Lung (tissue), 12 donors: ENCODE results near the gene ANKFY1. TPM values are rescaled to one million over a fixed set of nuclear protein-coding genes. Genes with fewer than 3 reads are reported as not detected.
"Not testable (repeated sequence)": the region's sequence is repeated elsewhere in the genome, so short reads cannot be mapped to it uniquely, and the experiment has no call there.

Experiments
- ATAC-seq: fragments of 200-7000 bp; cut with Tn5 transposase; one replicate; pipeline ENCODE4 v1.9.1; 2020; ENCODE audit warnings: moderate number of reproducible peaks; ENCODE audit not compliant: insufficient read depth, low FRiP score
- DNase-seq, 3 donors: peaks; one replicate each; pipeline ENCODE4 v3.0.0-alpha.2; 2013 to 2017
- H3K27ac ChIP-seq, 2 donors: one replicate each; pipeline ENCODE4 v1.5.1; 2013; ENCODE audit warnings: mild to moderate bottlenecking in 2 of 2, moderate library complexity in 2 of 2, control low read depth in 1 of 2, inconsistent platforms in 1 of 2, low read depth in 1 of 2, low read length in 1 of 2
- H3K27me3 ChIP-seq, 3 donors: one replicate each; pipeline ENCODE4 v1.5.1; 2013; ENCODE audit warnings: low read length in 2 of 3; ENCODE audit not compliant: control insufficient read depth in 3 of 3, insufficient read depth in 3 of 3
- H3K36me3 ChIP-seq, 4 donors: one replicate each; pipeline ENCODE4 v1.5.1; 2013; ENCODE audit warnings: low read length in 4 of 4, mild to moderate bottlenecking in 1 of 4, moderate library complexity in 1 of 4; ENCODE audit not compliant: control insufficient read depth in 4 of 4, insufficient read depth in 4 of 4
- H3K4me1 ChIP-seq, 5 donors: one replicate each; pipeline ENCODE4 v1.5.1; 2013; ENCODE audit warnings: low read length in 5 of 5, mild to moderate bottlenecking in 2 of 5, moderate library complexity in 1 of 5; ENCODE audit not compliant: control insufficient read depth in 5 of 5, insufficient read depth in 5 of 5
- H3K4me3 ChIP-seq: one replicate; pipeline ENCODE4 v1.5.1; 2013; ENCODE audit warnings: mild to moderate bottlenecking, control low read depth, moderate library complexity
- H3K9ac ChIP-seq, 2 donors: one replicate each; pipeline ENCODE4 v1.5.1; 2013; ENCODE audit warnings: low read length in 2 of 2, control low read depth in 1 of 2; ENCODE audit not compliant: insufficient read depth in 1 of 2
- H3K9me3 ChIP-seq, 4 donors: one replicate each; pipeline ENCODE4 v1.5.1; 2013; ENCODE audit warnings: low read length in 3 of 4, mild to moderate bottlenecking in 1 of 4, moderate library complexity in 1 of 4; ENCODE audit not compliant: control insufficient read depth in 4 of 4, insufficient read depth in 3 of 4
- CTCF ChIP-seq: IDR thresholded peaks from 2 replicates; pipeline ENCODE4 v1.5.1; 2012; ENCODE audit warnings: mild to moderate bottlenecking; ENCODE audit errors: control extremely low read depth, extremely low read depth
- WGBS, 2 donors: extraction: QIAGEN DNeasy Blood & Tissue Kit; methylation state at CpG; one replicate each; pipeline ENCODE4 v1.1.7; 2013; 5-methylcytosine and 5-hydroxymethylcytosine counted together
- polyA plus RNA-seq, 2 donors: library from polyadenylated mRNA; stranded (reverse); fragments of 200-250 nt; gene quantifications; one replicate each; pipeline ENCODE4 v1.2.1, GENCODE V29; 2013
- total RNA-seq, 2 donors: library from RNA; depleted of rRNA in 1 of 2; stranded (reverse); fragments of >200 nt in 1 of 2; gene quantifications; one replicate each; pipeline ENCODE4 v1.2.1, GENCODE V29; 2014 to 2021
- donor health status: control.
- donor health status: control.
- donor health status: Bipolar disorder and iron deficiency.
- donor health status: healthy.
- donor health status: DM: yes; HTN: yes; CAD: no.

Gene ANKFY1
- total and polyA plus RNA-seq, 4 donors = 11.4 to 60.2 (median 38.8) TPM

DNA sequence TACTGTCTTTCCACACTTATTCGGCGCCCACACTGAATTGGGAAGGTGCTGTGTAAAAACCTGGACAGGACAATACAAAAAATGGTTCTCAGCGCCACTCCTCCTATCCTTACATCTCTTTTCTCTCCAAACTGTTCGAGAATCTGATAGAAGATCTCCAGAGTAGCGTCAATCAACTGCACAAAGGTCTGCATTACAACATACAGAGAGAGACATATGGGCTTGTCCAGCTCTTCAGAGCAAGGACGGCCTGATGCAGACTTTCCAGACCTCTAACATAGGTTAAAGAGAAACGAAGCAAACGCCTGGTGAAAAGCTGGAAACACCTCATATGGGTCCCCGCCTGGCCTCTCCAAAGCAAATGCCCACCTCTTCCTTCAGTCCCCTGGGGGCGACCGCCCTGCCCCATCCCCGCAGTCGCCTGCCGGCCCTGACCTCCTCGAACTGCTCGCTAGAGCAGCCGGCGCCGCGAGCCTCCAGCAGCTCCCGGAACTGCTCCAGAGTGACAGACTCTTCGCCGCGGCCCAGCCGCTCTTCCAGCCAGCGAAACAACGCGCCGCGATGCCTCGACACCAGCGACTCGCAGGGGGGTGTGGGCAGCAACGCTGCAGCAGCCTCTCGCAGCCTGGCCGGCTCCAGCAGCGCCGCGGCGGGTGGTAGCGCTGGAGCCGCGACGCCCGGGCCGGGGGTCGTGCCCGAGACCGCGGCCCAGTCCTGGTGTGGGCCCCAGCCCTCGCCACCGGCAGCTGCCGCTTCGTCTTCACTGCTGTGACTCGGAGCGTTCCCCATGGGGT lies 121.5 kb downstream of the ANKFY1 start:
- peak overlapping the region; percentile 90 to 99 for H3K27ac ChIP-seq
- ATAC-seq = peak; percentile 9
- peaks cover 0 to 17% (median 7%) of the 10 kb centered on the region in 5 donors for H3K4me1 ChIP-seq
- peak overlapping the region in 1 of 2 donors; percentile 90 for H3K9ac ChIP-seq
- no peaks in the 10 kb centered on the region for H3K9me3 ChIP-seq
- no peak for TF ChIP-seq CTCF
- peak in 2 of 3 donors; percentile 13 to 36 for DNase-seq
- no peaks in the 10 kb centered on the region for H3K27me3 ChIP-seq
- H3K36me3 ChIP-seq = peaks cover 0 to 5% (median 3%) of the 10 kb centered on the region in 4 donors
- WGBS, 2 donors = 3 to 4% methylated on average over 56 of the region's 56 CpGs
- peak overlapping the region; percentile 100 for H3K4me3 ChIP-seq

GRCh38 chr17:4140125-4140524 lies 123.7 kb downstream of the ANKFY1 start:
- Histone ChIP-seq H3K4me1 (peaks cover 0 to 17% (median 13%) of the 10 kb centered on the region in 5 donors), H3K27me3 (no peaks in the 10 kb centered on the region), H3K36me3 (peaks cover 0 to 5% (median 3%) of the 10 kb centered on the region in 4 donors), H3K4me3 (no peak overlapping the region), H3K27ac (no peak overlapping the region), H3K9me3 (no peaks in the 10 kb centered on the region), H3K9ac (no peak overlapping the region)
- ATAC-seq (no peak), DNase-seq (no peak)
- TF ChIP-seq CTCF = no peak
- WGBS, 2 donors = 75 to 90% methylated on average over 2 of the region's 2 CpGs

- not testable (repeated sequence) for H3K27ac ChIP-seq, ATAC-seq, DNase-seq, H3K36me3 ChIP-seq, H3K4me3 ChIP-seq, H3K27me3 ChIP-seq, H3K9ac ChIP-seq, H3K9me3 ChIP-seq
- H3K4me1 ChIP-seq = peaks cover 0 to 11% (median 9%) of the 10 kb centered on the region in 5 donors
- WGBS, 2 donors = 85 to 89% methylated on average over 7 of the region's 9 CpGs
Observed at GRCh38 chr17:4138906-4139526, 124.8 kb downstream of the ANKFY1 start.

DNA sequence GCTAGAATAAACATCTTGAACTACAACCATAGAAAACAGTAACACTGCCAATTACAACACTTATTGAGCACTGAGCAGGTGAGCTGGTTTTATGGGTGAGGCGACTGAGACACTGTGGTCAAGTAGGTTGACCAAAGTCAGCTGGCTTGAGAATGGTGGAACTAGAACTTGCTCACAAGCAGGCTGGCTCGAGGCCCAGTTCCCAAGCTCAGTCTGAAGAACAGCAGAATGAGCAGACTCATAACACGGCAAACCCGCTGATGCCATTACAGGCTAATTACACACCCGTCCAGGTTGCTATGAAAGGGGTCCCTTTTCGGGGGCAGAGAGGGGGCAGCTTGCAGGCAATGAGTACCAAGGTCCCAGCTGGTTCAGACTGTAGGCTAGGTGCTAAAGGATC lies 127.4 kb downstream of the ANKFY1 start:
- TF ChIP-seq CTCF = no peak
- peak in 1 of 3 donors; percentile 19 for DNase-seq
- H3K9me3 ChIP-seq = no peaks in the 10 kb centered on the region
- peak overlapping the region in 1 of 2 donors; percentile 71 for H3K27ac ChIP-seq
- H3K4me1 ChIP-seq = peaks cover 0 to 11% (median 2%) of the 10 kb centered on the region in 5 donors
- WGBS, 2 donors = 56 to 71% methylated on average over 6 of the region's 6 CpGs
- H3K36me3 ChIP-seq = peaks cover 0 to 5% (median 1%) of the 10 kb centered on the region in 4 donors
- no peak overlapping the region for H3K9ac ChIP-seq
- ATAC-seq = peak; percentile 71
- H3K27me3 ChIP-seq = no peaks in the 10 kb centered on the region
- H3K4me3 ChIP-seq = no peak overlapping the region
